Esophagus muscularis mucosa (tissue), 4 donors: ENCODE results near the gene NFATC4.

Experiments
- EP300 ChIP-seq: sonication (generic); formaldehyde crosslinking; IDR thresholded peaks from one replicate; pipeline ENCODE4 v1.6.1; 2017; ENCODE audit warnings: antibody characterized with exemption
- POLR2A ChIP-seq: fragments of 450-650 bp; IDR thresholded peaks from one replicate; pipeline ENCODE4 v1.6.1; 2017; ENCODE audit warnings: antibody characterized with exemption, moderate library complexity, mild to moderate bottlenecking, low read depth
- POLR2AphosphoS5 ChIP-seq, 2 donors: sonication (generic); formaldehyde crosslinking; IDR thresholded peaks; one replicate each; pipeline ENCODE4 v1.6.1; 2017; ENCODE audit warnings: antibody characterized with exemption in 2 of 2
- TF ChIP-seq, protein P1 (sequence below), 3 experiments: fragments of 200-600 bp in 2 of 3; fragments of 450-650 bp in 1 of 3; sonication (generic) in 2 of 3; IDR thresholded peaks; one replicate each; pipeline ENCODE4 v1.5.1; 2017 to 2019; ENCODE audit warnings: antibody characterized with exemption in 3 of 3, mild to moderate bottlenecking in 2 of 3, moderate library complexity in 1 of 3

DNA sequence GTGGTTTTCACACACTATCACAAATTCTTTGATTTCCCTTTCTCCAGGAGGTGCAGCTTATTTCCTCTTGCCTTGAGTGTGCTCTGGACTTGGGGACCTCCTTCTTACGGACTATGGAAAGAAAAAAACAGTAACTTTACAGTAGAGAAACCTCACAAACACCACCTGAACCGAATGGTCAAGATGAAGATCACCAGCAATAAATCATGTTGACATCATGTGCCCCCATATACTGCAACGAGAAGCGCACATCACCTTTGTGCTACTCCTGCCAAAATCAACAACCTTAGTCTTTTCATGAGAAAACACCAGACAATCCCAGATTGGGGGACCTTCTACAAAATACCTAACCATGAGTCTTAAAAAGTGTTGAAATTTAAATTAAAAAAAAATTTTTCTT, 17.5 kb downstream of the NFATC4 start:
- TF ChIP-seq POLR2A: no peak
- TF ChIP-seq, protein P1, sequence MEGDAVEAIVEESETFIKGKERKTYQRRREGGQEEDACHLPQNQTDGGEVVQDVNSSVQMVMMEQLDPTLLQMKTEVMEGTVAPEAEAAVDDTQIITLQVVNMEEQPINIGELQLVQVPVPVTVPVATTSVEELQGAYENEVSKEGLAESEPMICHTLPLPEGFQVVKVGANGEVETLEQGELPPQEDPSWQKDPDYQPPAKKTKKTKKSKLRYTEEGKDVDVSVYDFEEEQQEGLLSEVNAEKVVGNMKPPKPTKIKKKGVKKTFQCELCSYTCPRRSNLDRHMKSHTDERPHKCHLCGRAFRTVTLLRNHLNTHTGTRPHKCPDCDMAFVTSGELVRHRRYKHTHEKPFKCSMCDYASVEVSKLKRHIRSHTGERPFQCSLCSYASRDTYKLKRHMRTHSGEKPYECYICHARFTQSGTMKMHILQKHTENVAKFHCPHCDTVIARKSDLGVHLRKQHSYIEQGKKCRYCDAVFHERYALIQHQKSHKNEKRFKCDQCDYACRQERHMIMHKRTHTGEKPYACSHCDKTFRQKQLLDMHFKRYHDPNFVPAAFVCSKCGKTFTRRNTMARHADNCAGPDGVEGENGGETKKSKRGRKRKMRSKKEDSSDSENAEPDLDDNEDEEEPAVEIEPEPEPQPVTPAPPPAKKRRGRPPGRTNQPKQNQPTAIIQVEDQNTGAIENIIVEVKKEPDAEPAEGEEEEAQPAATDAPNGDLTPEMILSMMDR (IDR thresholded peaks at IDR 0.05): no peak
- TF ChIP-seq POLR2AphosphoS5 (IDR thresholded peaks at IDR 0.05): no peak
- TF ChIP-seq EP300: no peak
